Loucy (cell line): ENCODE data around the gene PLEKHF1.

Source experiments
- H2AFZ ChIP-seq: fragments of 200-600 bp; sonication (generic); 2 replicates; pipeline ENCODE4 v1.6.0; 2016; ENCODE audit warnings: antibody characterized with exemption, mild to moderate bottlenecking, low read length, moderate library complexity
- H3F3A ChIP-seq: fragments of 200-600 bp; 2 replicates; pipeline ENCODE4 v1.6.0; 2016; ENCODE audit warnings: antibody characterized with exemption, low read depth, mild to moderate bottlenecking
- H3K27me3 ChIP-seq: fragments of 200-600 bp; sonication (generic); 2 replicates; pipeline ENCODE4 v1.6.1; 2014; ENCODE audit warnings: low read length, mild to moderate bottlenecking; ENCODE audit not compliant: insufficient read depth, poor library complexity, severe bottlenecking
- H3K36me3 ChIP-seq: fragments of 200-600 bp; sonication (generic); 2 replicates; pipeline ENCODE4 v1.6.1; 2016; ENCODE audit warnings: low read length; ENCODE audit not compliant: insufficient read depth
- H3K4me1 ChIP-seq: fragments of 200-600 bp; sonication (generic); 2 replicates; pipeline ENCODE4 v1.5.1; 2014; ENCODE audit warnings: low read length, mild to moderate bottlenecking; ENCODE audit not compliant: insufficient read depth, poor library complexity, severe bottlenecking
- H3K4me2 ChIP-seq: fragments of 200-600 bp; sonication (generic); 2 replicates; pipeline ENCODE4 v1.6.0; 2014; ENCODE audit warnings: antibody characterized with exemption, low read length, low read depth, mild to moderate bottlenecking; ENCODE audit not compliant: poor library complexity, severe bottlenecking
- H3K4me3 ChIP-seq: fragments of 200-600 bp; sonication (generic); 2 replicates; pipeline ENCODE4 v1.5.1; 2014; ENCODE audit warnings: low read length, mild to moderate bottlenecking, mixed read lengths; ENCODE audit not compliant: poor library complexity, severe bottlenecking
- H3K79me2 ChIP-seq: fragments of 200-600 bp; sonication (generic); 2 replicates; pipeline ENCODE4 v1.6.1; 2014; ENCODE audit warnings: low read length; ENCODE audit not compliant: insufficient read depth
- H3K9ac ChIP-seq: fragments of 200-600 bp; sonication (generic); 2 replicates; pipeline ENCODE4 v1.6.0; 2014; ENCODE audit warnings: mild to moderate bottlenecking, low read depth, low read length, moderate library complexity; ENCODE audit not compliant: poor library complexity, severe bottlenecking
- H3K9me2 ChIP-seq: fragments of 200-600 bp; sonication (generic); replicated peaks from 2 replicates; pipeline ENCODE4 v1.6.1; 2016; ENCODE audit warnings: low read depth, low read length, mixed read lengths
- H3K9me3 ChIP-seq: fragments of 200-600 bp; sonication (generic); 2 replicates; pipeline ENCODE4 v1.6.1; 2014; ENCODE audit warnings: mild to moderate bottlenecking, antibody characterized with exemption, low read length, low read depth; ENCODE audit not compliant: insufficient read depth
- H4K20me1 ChIP-seq: fragments of 200-600 bp; sonication (generic); 2 replicates; pipeline ENCODE4 v1.6.0; 2014; ENCODE audit warnings: antibody characterized with exemption, low read length, mild to moderate bottlenecking; ENCODE audit not compliant: insufficient read depth, poor library complexity, severe bottlenecking
- CTCF ChIP-seq: fragments of 200-600 bp; sonication (generic); conservative IDR thresholded peaks from 2 replicates; pipeline ENCODE4 v1.5.1; 2014; ENCODE audit warnings: mild to moderate bottlenecking, antibody characterized with exemption, low read length
- EZH2phosphoT487 ChIP-seq: fragments of 200-600 bp; IDR thresholded peaks from 2 replicates; pipeline ENCODE4 v1.6.1; 2018; ENCODE audit warnings: antibody characterized with exemption, mild to moderate bottlenecking, moderate library complexity, borderline replicate concordance

The PLEKHF1 gene

GRCh38 chr19:29635963-29636362 is 29.3 kb upstream of the PLEKHF1 start:
- no peaks in the 10 kb centered on the region for H3K79me2 ChIP-seq
- no peaks in the 10 kb centered on the region for H4K20me1 ChIP-seq
- no peak overlapping the region for H3K4me2 ChIP-seq
- H3K27me3 ChIP-seq, result no peaks in the 10 kb centered on the region
- no peaks in the 10 kb centered on the region for H3K9me2 ChIP-seq
- H3K4me3 ChIP-seq, result no peak overlapping the region
- no peaks in the 10 kb centered on the region for H3K4me1 ChIP-seq
- no peaks in the 10 kb centered on the region for H3F3A ChIP-seq
- H3K9ac ChIP-seq, result no peak overlapping the region
- H3K36me3 ChIP-seq, result no peaks in the 10 kb centered on the region
- no peaks in the 10 kb centered on the region for H3K9me3 ChIP-seq
- no peak for TF ChIP-seq EZH2phosphoT487
- TF ChIP-seq CTCF, result no peak
- no peak overlapping the region for H2AFZ ChIP-seq

- no peaks in the 10 kb centered on the region for H3K9me2 ChIP-seq
- no peaks in the 10 kb centered on the region for H3K4me1 ChIP-seq
- H3K4me2 ChIP-seq, result no peak overlapping the region
- no peaks in the 10 kb centered on the region for H3K79me2 ChIP-seq
- H4K20me1 ChIP-seq, result no peaks in the 10 kb centered on the region
- no peak overlapping the region for H3K4me3 ChIP-seq
- H3K9ac ChIP-seq, result no peak overlapping the region
- no peaks in the 10 kb centered on the region for H3F3A ChIP-seq
- H3K36me3 ChIP-seq, result no peaks in the 10 kb centered on the region
- no peaks in the 10 kb centered on the region for H3K9me3 ChIP-seq
- TF ChIP-seq EZH2phosphoT487, result no peak
- TF ChIP-seq CTCF, result no peak
- H3K27me3 ChIP-seq, result no peaks in the 10 kb centered on the region
- no peak overlapping the region for H2AFZ ChIP-seq
Measured at GRCh38 chr19:29636553-29637360, 28.5 kb upstream of the PLEKHF1 start.

GRCh38 chr19:29639086-29639485 is 26.2 kb upstream of the PLEKHF1 start:
- H4K20me1 ChIP-seq, result no peaks in the 10 kb centered on the region
- TF ChIP-seq CTCF (no peak), EZH2phosphoT487 (no peak)
- H3K27me3 ChIP-seq, result no peaks in the 10 kb centered on the region
- no peak overlapping the region for H3K4me2 ChIP-seq
- H3K79me2 ChIP-seq, result no peaks in the 10 kb centered on the region
- H3K4me1 ChIP-seq, result no peaks in the 10 kb centered on the region
- H3K9ac ChIP-seq, result no peak overlapping the region
- H3K4me3 ChIP-seq, result no peak overlapping the region
- no peak overlapping the region for H2AFZ ChIP-seq
- H3K9me3 ChIP-seq, result no peaks in the 10 kb centered on the region
- no peaks in the 10 kb centered on the region for H3F3A ChIP-seq
- no peaks in the 10 kb centered on the region for H3K36me3 ChIP-seq
- H3K9me2 ChIP-seq, result no peaks in the 10 kb centered on the region
